ENCODE measurements around the gene STARD3NL.
"Not testable (repeated sequence)": the region's sequence is repeated elsewhere in the genome, so short reads cannot be mapped to it uniquely, and the experiment has no call there.

DNA sequence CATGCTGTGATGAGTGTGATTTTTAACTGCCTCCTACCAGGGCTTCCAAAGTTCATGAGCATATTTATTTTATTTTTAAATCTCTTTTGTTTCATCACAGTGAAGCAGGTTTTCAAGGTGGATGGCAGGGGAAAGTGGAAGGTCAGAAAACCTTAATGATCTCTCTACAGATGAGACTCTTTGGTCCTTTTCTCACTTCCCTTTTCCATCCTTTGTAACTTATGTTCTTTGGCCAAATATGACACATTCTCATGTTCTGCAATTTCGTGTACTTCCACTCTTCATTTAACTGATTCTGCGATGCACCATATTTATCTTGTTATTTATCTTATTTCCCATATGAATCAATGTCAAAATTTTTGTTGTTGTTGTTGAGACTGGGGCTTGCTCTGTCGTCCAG, 71.8 kb downstream of the STARD3NL start:
- TF ChIP-seq, protein P1, sequence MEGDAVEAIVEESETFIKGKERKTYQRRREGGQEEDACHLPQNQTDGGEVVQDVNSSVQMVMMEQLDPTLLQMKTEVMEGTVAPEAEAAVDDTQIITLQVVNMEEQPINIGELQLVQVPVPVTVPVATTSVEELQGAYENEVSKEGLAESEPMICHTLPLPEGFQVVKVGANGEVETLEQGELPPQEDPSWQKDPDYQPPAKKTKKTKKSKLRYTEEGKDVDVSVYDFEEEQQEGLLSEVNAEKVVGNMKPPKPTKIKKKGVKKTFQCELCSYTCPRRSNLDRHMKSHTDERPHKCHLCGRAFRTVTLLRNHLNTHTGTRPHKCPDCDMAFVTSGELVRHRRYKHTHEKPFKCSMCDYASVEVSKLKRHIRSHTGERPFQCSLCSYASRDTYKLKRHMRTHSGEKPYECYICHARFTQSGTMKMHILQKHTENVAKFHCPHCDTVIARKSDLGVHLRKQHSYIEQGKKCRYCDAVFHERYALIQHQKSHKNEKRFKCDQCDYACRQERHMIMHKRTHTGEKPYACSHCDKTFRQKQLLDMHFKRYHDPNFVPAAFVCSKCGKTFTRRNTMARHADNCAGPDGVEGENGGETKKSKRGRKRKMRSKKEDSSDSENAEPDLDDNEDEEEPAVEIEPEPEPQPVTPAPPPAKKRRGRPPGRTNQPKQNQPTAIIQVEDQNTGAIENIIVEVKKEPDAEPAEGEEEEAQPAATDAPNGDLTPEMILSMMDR (IDR thresholded peaks at IDR 0.05): not testable (repeated sequence)
- not testable (repeated sequence) for TF ChIP-seq POLR2A (IDR thresholded peaks at IDR 0.05)
